ENCODE measurements around the gene SFXN5.

Gene SFXN5

GRCh38 chr2:73043276-73043675 is 28.2 kb downstream of the SFXN5 start:
- no peak for DNase-seq

- DNase-seq = peak; percentile 74
Measured at GRCh38 chr2:73037947-73038585, 33.4 kb downstream of the SFXN5 start.

- DNase-seq = no peak
Measured at GRCh38 chr2:73036766-73037165, 34.7 kb downstream of the SFXN5 start.

- DNase-seq = no peak
Measured at GRCh38 chr2:73035899-73036711, 35.4 kb downstream of the SFXN5 start.

GRCh38 chr2:73034661-73035375 is 36.7 kb downstream of the SFXN5 start:
- DNase-seq = no peak

- no peak for DNase-seq
Measured at GRCh38 chr2:73033766-73034381, 37.6 kb downstream of the SFXN5 start.

GRCh38 chr2:73033142-73033765 is 38.3 kb downstream of the SFXN5 start:
- DNase-seq = no peak

- DNase-seq = no peak
Measured at GRCh38 chr2:73032702-73033097, 38.8 kb downstream of the SFXN5 start.

GRCh38 chr2:73031725-73032701 is 39.5 kb downstream of the SFXN5 start:
- no peak for DNase-seq

- DNase-seq = no peak
Measured at GRCh38 chr2:73031095-73031678, 40.3 kb downstream of the SFXN5 start.

- DNase-seq = no peak
Measured at GRCh38 chr2:73028841-73029240, 42.7 kb downstream of the SFXN5 start.

- DNase-seq = no peak
Measured at GRCh38 chr2:73027340-73027739, 44.2 kb downstream of the SFXN5 start.

- no peak for DNase-seq
Measured at GRCh38 chr2:73023497-73023896, 48.0 kb downstream of the SFXN5 start.

- no peak for DNase-seq
Measured at GRCh38 chr2:73022024-73022568, 49.4 kb downstream of the SFXN5 start.

GRCh38 chr2:73021371-73022010 is 50.0 kb downstream of the SFXN5 start:
- DNase-seq = no peak

- DNase-seq = no peak
Measured at GRCh38 chr2:73020657-73021370, 50.7 kb downstream of the SFXN5 start.

GRCh38 chr2:73020306-73020656 is 51.2 kb downstream of the SFXN5 start:
- DNase-seq = no peak

- DNase-seq = no peak
Measured at GRCh38 chr2:73018188-73018825, 53.2 kb downstream of the SFXN5 start.

- no peak for DNase-seq
Measured at GRCh38 chr2:73013936-73014335, 57.6 kb downstream of the SFXN5 start.
